Naive thymus-derived CD4-positive, alpha-beta T cell (primary cell): ENCODE measurements around the gene KCNIP3. TPM values are rescaled to one million over a fixed set of nuclear protein-coding genes. Genes with fewer than 3 reads are reported as not detected.

ENCODE experiments used
- ATAC-seq: fragments of 150-1000 bp; cut with Tn5 transposase; 2 replicates; pipeline ENCODE4 v1.10.0; 2021; ENCODE audit warnings: mild to moderate bottlenecking, moderate library complexity
- CTCF ChIA-PET: fragments of 350-600 bp; sonication (Branson Sonifier 250); formaldehyde crosslinking; loops from one replicate; lab custom pipeline; 2021; ENCODE audit warnings: antibody characterized with exemption; lab: Charles Lee
- POLR2A ChIA-PET: fragments of 350-600 bp; sonication (Branson Sonifier 250); formaldehyde crosslinking; loops from one replicate; lab custom pipeline; 2021; ENCODE audit warnings: antibody characterized with exemption, inconsistent platforms; lab: Charles Lee
- DNase-seq, 9 donors: peaks; one replicate each; pipeline versions ENCODE4 v3.0.0 to v3.0.0-alpha.2; 2020 to 2022; ENCODE audit warnings: mixed read lengths in 1 of 9
- H3K27ac ChIP-seq: one replicate; pipeline ENCODE4 v1.7.0; 2013; ENCODE audit warnings: mild to moderate bottlenecking, low read depth, low read length, moderate library complexity
- H3K27me3 ChIP-seq, 2 donors: one replicate each; pipeline ENCODE4 v1.7.0; 2013; ENCODE audit warnings: low read length in 2 of 2, mild to moderate bottlenecking in 2 of 2, moderate library complexity in 2 of 2; ENCODE audit not compliant: control insufficient read depth in 2 of 2, insufficient read depth in 2 of 2
- H3K36me3 ChIP-seq, 3 experiments: 1 replicate in 2 of 3; 2 replicates in 1 of 3; pipeline ENCODE4 v1.7.0; 2013; ENCODE audit warnings: low read length in 3 of 3, mild to moderate bottlenecking in 3 of 3, moderate library complexity in 1 of 3; ENCODE audit not compliant: insufficient read depth in 3 of 3, control insufficient read depth in 2 of 3
- H3K4me1 ChIP-seq, 2 donors: one replicate each; pipeline ENCODE4 v1.7.0; 2013; ENCODE audit warnings: low read length in 2 of 2, mild to moderate bottlenecking in 2 of 2, moderate library complexity in 1 of 2; ENCODE audit not compliant: control insufficient read depth in 2 of 2, insufficient read depth in 2 of 2
- H3K4me3 ChIP-seq: 2 replicates; pipeline ENCODE4 v1.7.0; 2013; ENCODE audit warnings: mild to moderate bottlenecking, low read length
- H3K9me3 ChIP-seq, 3 experiments: 1 replicate in 2 of 3; 2 replicates in 1 of 3; pipeline ENCODE4 v1.7.0; 2013; ENCODE audit warnings: low read length in 3 of 3; ENCODE audit not compliant: control insufficient read depth in 2 of 3
- H3K27ac Mint-ChIP-seq, 9 donors: one replicate each; pipeline ENCODE4 v1.8.0; 2020 to 2022; ENCODE audit warnings: mixed read lengths in 9 of 9, mild to moderate bottlenecking in 8 of 9, moderate library complexity in 5 of 9, inconsistent platforms in 2 of 9
- H3K27me3 Mint-ChIP-seq, 5 donors: one replicate each; pipeline ENCODE4 v1.8.0; 2021 to 2022; ENCODE audit warnings: mixed read lengths in 5 of 5, mild to moderate bottlenecking in 1 of 5
- H3K36me3 Mint-ChIP-seq, 5 donors: one replicate each; pipeline ENCODE4 v1.8.0; 2020 to 2022; ENCODE audit warnings: mixed read lengths in 5 of 5, mild to moderate bottlenecking in 3 of 5, inconsistent platforms in 1 of 5
- H3K4me1 Mint-ChIP-seq, 7 donors: one replicate each; pipeline ENCODE4 v1.8.0; 2020 to 2022; ENCODE audit warnings: mixed read lengths in 7 of 7, mild to moderate bottlenecking in 3 of 7, inconsistent platforms in 1 of 7
- H3K4me3 Mint-ChIP-seq, 10 donors: one replicate each; pipeline ENCODE4 v1.8.0; 2020 to 2022; ENCODE audit warnings: mild to moderate bottlenecking in 10 of 10, mixed read lengths in 10 of 10, moderate library complexity in 6 of 10, inconsistent platforms in 2 of 10
- H3K9me3 Mint-ChIP-seq, 11 donors: one replicate each; pipeline ENCODE4 v1.8.0; 2020 to 2022; ENCODE audit warnings: mixed read lengths in 11 of 11, mild to moderate bottlenecking in 4 of 11, inconsistent platforms in 1 of 11, moderate library complexity in 1 of 11
- intact Hi-C, 2 donors: fragments of 100-400 bp; cut with micrococcal nuclease; formaldehyde crosslinking; loops; one replicate each; pipeline ENCODE4 v1.15.1; 2023
- polyA plus RNA-seq, 2 donors: library from polyadenylated mRNA; unstranded; fragments of 300-500 nt; fragmentation: Illumina TruSeq; gene quantifications; one replicate each; pipeline ENCODE4 v1.2.3, GENCODE V29; 2021
- total RNA-seq, 6 experiments: library from RNA in 5 of 6; stranded (reverse) in 5 of 6; gene quantifications; 1 replicate in 5 of 6; 2 replicates in 1 of 6; pipeline ENCODE4 v1.2.3 and lab custom pipeline; 2021 to 2026

KCNIP3 gene
- total and polyA plus RNA-seq, 7 experiments from 2014 or later, result 1.0 TPM; not detected in 6

DNA sequence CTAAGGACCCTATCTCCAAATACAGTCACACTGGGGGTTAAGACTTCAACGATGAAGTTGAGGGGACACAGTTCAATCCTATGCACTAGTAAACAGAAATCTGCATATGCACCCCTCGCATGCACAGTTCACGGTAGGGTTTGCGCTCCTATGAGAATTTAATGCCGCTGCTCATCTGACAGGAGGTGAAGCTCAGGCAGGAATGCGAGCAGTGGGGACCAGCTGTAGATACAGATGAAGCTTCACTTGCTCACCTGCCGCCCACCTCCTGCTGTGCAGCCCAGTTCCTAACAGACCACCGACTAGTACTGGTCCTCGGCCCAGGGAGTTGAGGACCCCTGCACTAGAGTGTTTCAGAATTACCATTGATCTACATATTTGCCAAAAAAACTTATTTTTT is 65.3 kb downstream of the KCNIP3 start:
- Histone ChIP-seq H3K27ac (no peak overlapping the region), H3K9me3 (no peaks in the 10 kb centered on the region), H3K4me3 (no peak overlapping the region), H3K4me1 (no peaks in the 10 kb centered on the region), H3K27me3 (no peaks in the 10 kb centered on the region), H3K36me3 (no peaks in the 10 kb centered on the region)
- intact Hi-C loops, result no loop called here
- Mint-ChIP-seq H3K27ac (no peak overlapping the region), H3K4me3 (no peak overlapping the region), H3K36me3 (no peaks in the 10 kb centered on the region), H3K27me3 (peaks cover 5 to 21% (median 10%) of the 10 kb centered on the region in 5 donors), H3K4me1 (no peaks in the 10 kb centered on the region), H3K9me3 (no peaks in the 10 kb centered on the region)
- no peak for DNase-seq
- POLR2A ChIA-PET, result no interaction called here
- no peak for ATAC-seq
- CTCF ChIA-PET, result no interaction called here

DNA sequence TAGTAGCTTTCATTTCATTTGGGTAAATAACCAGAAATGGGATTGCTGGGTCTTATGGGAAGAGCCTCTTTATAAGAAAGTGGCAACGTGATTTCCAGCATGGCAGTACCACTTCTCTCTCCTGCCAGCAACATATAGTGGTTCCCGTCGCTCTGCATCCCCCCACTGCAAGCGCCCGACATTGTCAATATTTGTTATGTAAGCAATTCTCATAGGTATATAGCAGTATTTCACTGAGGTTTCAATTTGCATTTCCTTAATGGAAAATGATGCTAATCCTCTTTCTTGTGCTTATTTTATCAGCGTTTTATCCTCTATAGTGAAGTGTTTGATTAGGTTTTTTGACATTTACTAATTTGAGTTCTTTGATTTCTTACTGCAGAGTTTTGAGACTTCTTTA is 69.4 kb downstream of the KCNIP3 start:
- ATAC-seq, result no peak
- no peak overlapping the region for H3K27ac Mint-ChIP-seq

DNA sequence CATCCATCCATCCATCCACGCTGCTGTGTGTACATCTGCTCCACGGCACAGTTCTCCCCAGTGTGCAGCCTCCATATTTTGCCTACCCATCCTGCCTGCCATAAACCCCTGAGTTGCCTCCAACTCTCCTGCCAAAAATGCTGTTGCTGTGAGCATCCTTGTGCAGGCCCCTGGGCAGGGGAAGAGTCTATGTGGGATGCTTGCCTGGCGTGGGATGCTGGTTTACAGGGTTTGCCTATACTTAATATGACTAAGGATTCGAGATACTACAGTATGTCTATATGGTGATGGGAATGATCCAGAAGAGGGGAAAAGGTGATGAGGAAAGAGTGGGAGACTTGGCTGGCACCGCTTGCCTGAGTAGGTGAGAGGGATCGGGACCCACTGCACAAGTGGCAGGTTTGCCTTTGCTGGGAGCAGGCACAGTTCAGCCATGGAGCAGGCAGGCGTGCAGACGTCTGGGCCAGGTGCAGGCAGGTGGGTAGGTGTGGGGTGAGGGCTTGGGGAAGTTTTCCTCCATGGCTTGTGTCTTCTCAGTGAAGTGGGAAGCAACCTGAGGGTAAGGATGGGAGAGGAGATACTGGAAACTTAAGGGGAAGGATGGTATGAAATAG is 75.2 kb downstream of the KCNIP3 start:
- CTCF ChIA-PET, result no interaction called here
- H3K4me3 Mint-ChIP-seq, result no peak overlapping the region
- H3K4me1 Mint-ChIP-seq, result peaks cover 0 to 4% (median 0%) of the 10 kb centered on the region in 7 donors
- no peaks in the 10 kb centered on the region for H3K36me3 ChIP-seq
- H3K4me1 ChIP-seq, result no peaks in the 10 kb centered on the region
- peaks cover 14 to 51% (median 39%) of the 10 kb centered on the region in 5 donors for H3K27me3 Mint-ChIP-seq
- H3K9me3 ChIP-seq, result no peaks in the 10 kb centered on the region
- POLR2A ChIA-PET, result no interaction called here
- intact Hi-C loops, result no loop called here
- H3K9me3 Mint-ChIP-seq, result peaks cover 0 to 18% (median 5%) of the 10 kb centered on the region in 11 donors
- no peak overlapping the region for H3K4me3 ChIP-seq
- peaks cover 0 to 5% (median 0%) of the 10 kb centered on the region in 5 donors for H3K36me3 Mint-ChIP-seq
- ATAC-seq (no peak), DNase-seq (no peak)
- H3K27ac Mint-ChIP-seq, result peak overlapping the region in 1 of 9 donors; percentile 5
- H3K27ac ChIP-seq, result no peak overlapping the region
- no peaks in the 10 kb centered on the region for H3K27me3 ChIP-seq

More for the DNA sequence above, 69.4 kb downstream of the KCNIP3 start:
- H3K27ac ChIP-seq, result no peak overlapping the region
- peaks cover 16 to 34% (median 17%) of the 10 kb centered on the region in 5 donors for H3K27me3 Mint-ChIP-seq
- intact Hi-C loops, result no loop called here
- no peak for DNase-seq
- H3K27me3 ChIP-seq, result no peaks in the 10 kb centered on the region
- H3K4me1 ChIP-seq, result no peaks in the 10 kb centered on the region
- peaks cover 0 to 5% (median 0%) of the 10 kb centered on the region in 5 donors for H3K36me3 Mint-ChIP-seq
- no peaks in the 10 kb centered on the region for H3K4me1 Mint-ChIP-seq
- H3K4me3 ChIP-seq, result no peak overlapping the region
- CTCF ChIA-PET, result no interaction called here
- H3K4me3 Mint-ChIP-seq, result no peak overlapping the region
- no peaks in the 10 kb centered on the region for H3K9me3 ChIP-seq
- H3K36me3 ChIP-seq, result no peaks in the 10 kb centered on the region
- POLR2A ChIA-PET, result no interaction called here
- peaks cover 0 to 12% (median 4%) of the 10 kb centered on the region in 11 donors for H3K9me3 Mint-ChIP-seq

DNA sequence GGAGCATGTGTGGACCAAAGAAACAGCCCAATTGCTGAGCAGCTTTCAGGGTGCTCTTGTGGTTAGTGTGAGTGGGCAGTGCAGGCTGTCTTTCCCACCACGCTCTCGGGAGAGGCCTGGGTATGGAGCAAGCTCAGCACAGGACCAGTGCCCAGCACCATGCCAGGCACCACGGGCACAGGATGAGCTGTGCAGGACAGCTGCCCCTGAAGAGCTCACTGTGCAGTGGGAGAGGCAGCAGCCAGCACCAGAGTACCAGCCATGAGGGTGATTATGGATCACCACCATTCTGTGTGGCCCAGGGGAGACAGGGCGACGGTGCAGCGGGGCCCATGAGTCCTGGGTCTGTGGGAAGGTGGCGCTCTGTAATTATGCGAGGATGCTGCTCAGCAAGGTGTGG is 75.7 kb downstream of the KCNIP3 start:
- ChIA-PET CTCF (no interaction called here), POLR2A (no interaction called here)
- no peaks in the 10 kb centered on the region for H3K4me1 ChIP-seq
- H3K4me3 ChIP-seq, result no peak overlapping the region
- intact Hi-C loops, result no loop called here
- H3K27me3 ChIP-seq, result no peaks in the 10 kb centered on the region
- no peak overlapping the region for H3K27ac ChIP-seq
- Mint-ChIP-seq H3K4me3 (no peak overlapping the region), H3K27ac (no peak overlapping the region), H3K9me3 (peaks cover 0 to 18% (median 5%) of the 10 kb centered on the region in 11 donors), H3K36me3 (peaks cover 0 to 5% (median 0%) of the 10 kb centered on the region in 5 donors), H3K27me3 (peaks cover 14 to 52% (median 39%) of the 10 kb centered on the region in 5 donors), H3K4me1 (peaks cover 0 to 4% (median 0%) of the 10 kb centered on the region in 7 donors)
- H3K9me3 ChIP-seq, result no peaks in the 10 kb centered on the region
- DNase-seq, result no peak
- no peaks in the 10 kb centered on the region for H3K36me3 ChIP-seq
- no peak for ATAC-seq

- Histone ChIP-seq H3K27ac (no peak overlapping the region), H3K9me3 (no peaks in the 10 kb centered on the region), H3K4me1 (no peaks in the 10 kb centered on the region), H3K36me3 (no peaks in the 10 kb centered on the region), H3K4me3 (no peak overlapping the region), H3K27me3 (no peaks in the 10 kb centered on the region)
- Mint-ChIP-seq H3K4me3 (no peak overlapping the region), H3K9me3 (peaks cover 0 to 18% (median 5%) of the 10 kb centered on the region in 11 donors), H3K27me3 (peaks cover 8 to 47% (median 32%) of the 10 kb centered on the region in 5 donors), H3K4me1 (peaks cover 0 to 4% (median 0%) of the 10 kb centered on the region in 7 donors), H3K27ac (no peak overlapping the region), H3K36me3 (peaks cover 0 to 5% (median 0%) of the 10 kb centered on the region in 5 donors)
- intact Hi-C loops, result no loop called here
- ChIA-PET POLR2A (no interaction called here), CTCF (no interaction called here)
- no peak for DNase-seq
- no peak for ATAC-seq
These were observed 76.9 kb downstream of the KCNIP3 start for GRCh38 chr2:95374029-95374428.

GRCh38 chr2:95374451-95374920 is 77.3 kb downstream of the KCNIP3 start:
- Mint-ChIP-seq H3K27ac (no peak overlapping the region), H3K27me3 (peaks cover 6 to 42% (median 28%) of the 10 kb centered on the region in 5 donors), H3K4me1 (peaks cover 0 to 4% (median 0%) of the 10 kb centered on the region in 7 donors), H3K4me3 (no peak overlapping the region), H3K9me3 (peaks cover 0 to 18% (median 5%) of the 10 kb centered on the region in 11 donors), H3K36me3 (peaks cover 0 to 5% (median 0%) of the 10 kb centered on the region in 5 donors)
- Histone ChIP-seq H3K9me3 (no peaks in the 10 kb centered on the region), H3K4me1 (no peaks in the 10 kb centered on the region), H3K27me3 (no peaks in the 10 kb centered on the region), H3K36me3 (no peaks in the 10 kb centered on the region), H3K4me3 (no peak overlapping the region), H3K27ac (no peak overlapping the region)
- no peak for DNase-seq
- intact Hi-C loops, result no loop called here
- no peak for ATAC-seq
- CTCF ChIA-PET, result no interaction called here
- POLR2A ChIA-PET, result no interaction called here
